ENCODE measurements around the gene DUSP1.

DNA sequence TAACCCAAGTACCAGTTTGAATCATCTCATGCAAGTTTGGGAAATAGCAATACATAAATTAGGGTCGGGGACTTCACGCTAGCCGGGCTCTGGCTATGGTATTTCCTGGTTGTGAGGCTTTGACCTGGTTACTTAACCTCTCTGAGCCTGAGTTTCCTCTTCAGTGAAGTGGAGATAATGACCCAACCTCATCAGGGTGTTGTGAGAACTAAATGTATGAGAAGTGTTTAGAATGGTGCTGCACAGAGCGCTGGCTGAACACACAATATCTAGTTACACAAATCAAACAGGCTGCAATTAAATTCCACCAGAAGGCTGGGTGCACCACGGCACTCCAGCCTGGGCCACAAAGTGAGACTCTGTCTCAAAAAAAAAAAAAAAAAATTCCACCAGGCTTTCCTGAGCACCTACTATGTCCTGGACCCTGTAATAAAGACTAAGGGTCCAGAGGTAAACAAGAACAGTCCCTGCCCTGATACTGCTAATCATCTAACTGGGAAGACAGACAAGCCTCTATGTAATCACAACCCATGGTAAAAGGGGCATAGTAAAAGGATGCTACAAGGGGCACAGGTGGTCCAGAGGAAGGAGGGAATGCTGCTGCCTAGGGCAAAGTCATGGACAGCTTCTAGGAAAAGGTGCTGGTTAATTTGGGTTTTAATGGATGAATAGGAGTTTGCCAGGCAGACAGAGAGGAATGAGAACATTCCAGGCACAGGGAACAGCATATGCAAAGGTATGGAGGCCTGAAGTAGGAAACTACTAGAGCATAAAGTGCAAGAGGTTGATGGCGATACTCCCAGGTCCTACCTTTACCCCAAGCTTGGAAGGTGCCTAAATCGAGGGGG is 27.7 kb downstream of the DUSP1 start:
- TF ChIP-seq POLR2A (IDR thresholded peaks at IDR 0.05), result no peak
- TF ChIP-seq, protein P1, sequence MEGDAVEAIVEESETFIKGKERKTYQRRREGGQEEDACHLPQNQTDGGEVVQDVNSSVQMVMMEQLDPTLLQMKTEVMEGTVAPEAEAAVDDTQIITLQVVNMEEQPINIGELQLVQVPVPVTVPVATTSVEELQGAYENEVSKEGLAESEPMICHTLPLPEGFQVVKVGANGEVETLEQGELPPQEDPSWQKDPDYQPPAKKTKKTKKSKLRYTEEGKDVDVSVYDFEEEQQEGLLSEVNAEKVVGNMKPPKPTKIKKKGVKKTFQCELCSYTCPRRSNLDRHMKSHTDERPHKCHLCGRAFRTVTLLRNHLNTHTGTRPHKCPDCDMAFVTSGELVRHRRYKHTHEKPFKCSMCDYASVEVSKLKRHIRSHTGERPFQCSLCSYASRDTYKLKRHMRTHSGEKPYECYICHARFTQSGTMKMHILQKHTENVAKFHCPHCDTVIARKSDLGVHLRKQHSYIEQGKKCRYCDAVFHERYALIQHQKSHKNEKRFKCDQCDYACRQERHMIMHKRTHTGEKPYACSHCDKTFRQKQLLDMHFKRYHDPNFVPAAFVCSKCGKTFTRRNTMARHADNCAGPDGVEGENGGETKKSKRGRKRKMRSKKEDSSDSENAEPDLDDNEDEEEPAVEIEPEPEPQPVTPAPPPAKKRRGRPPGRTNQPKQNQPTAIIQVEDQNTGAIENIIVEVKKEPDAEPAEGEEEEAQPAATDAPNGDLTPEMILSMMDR (IDR thresholded peaks at IDR 0.05), result no peak
- TF ChIP-seq POLR2AphosphoS5 (IDR thresholded peaks at IDR 0.05), result no peak
- peak in 1 of 4 donors; percentile 37 for TF ChIP-seq EP300 (IDR thresholded peaks at IDR 0.05)

Measured in upper lobe of left lung (tissue), 4 donors.